A549 (cell line): ENCODE data around the gene DNA2.

Experiments
- CHD2 ChIP-seq: fragments of 150-350 bp; IDR thresholded peaks from 2 replicates; pipeline ENCODE4 v1.6.1; 2014; ENCODE audit warnings: low read length; ENCODE audit not compliant: partially characterized antibody
- CTCF ChIP-seq: fragments of >200 bp; sonication (Bioruptor Twin); formaldehyde crosslinking; IDR thresholded peaks from 3 replicates; pipeline ENCODE4 v1.5.1; 2016
- E2F6 ChIP-seq: IDR thresholded peaks from 2 replicates; pipeline ENCODE4 v1.6.1; 2012; ENCODE audit warnings: low read depth, borderline replicate concordance
- EP300 ChIP-seq, 2 experiments: fragments of >200 bp; sonication (Bioruptor Twin); formaldehyde crosslinking; IDR thresholded peaks; 2 replicates in 1 of 2; 3 replicates in 1 of 2; pipeline ENCODE4 v1.6.1; 2016 to 2017
- HDAC2 ChIP-seq: fragments of 200-600 bp; sonication (generic); IDR thresholded peaks from 2 replicates; pipeline ENCODE4 v1.6.1; 2016
- JUNB ChIP-seq: fragments of >200 bp; sonication (Bioruptor Twin); formaldehyde crosslinking; IDR thresholded peaks from 2 replicates; pipeline ENCODE4 v1.6.1; 2016
- MAFK ChIP-seq: fragments of 450-650 bp; IDR thresholded peaks from 2 replicates; pipeline ENCODE4 v1.6.1; 2014; ENCODE audit not compliant: partially characterized antibody
- MAX ChIP-seq: IDR thresholded peaks from 2 replicates; pipeline ENCODE4 v1.6.1; 2012
- POLR2A ChIP-seq: IDR thresholded peaks from 2 replicates; pipeline ENCODE4 v1.6.1; 2012; ENCODE audit warnings: mild to moderate bottlenecking, low read length
- RAD21 ChIP-seq, 2 experiments: fragments of >200 bp in 1 of 2; sonication (Bioruptor Twin) in 1 of 2; formaldehyde crosslinking in 1 of 2; IDR thresholded peaks in 1 of 2; conservative IDR thresholded peaks in 1 of 2; 2 replicates in 1 of 2; 3 replicates in 1 of 2; pipeline ENCODE4 v1.6.1; 2012 to 2018; ENCODE audit warnings: inconsistent platforms in 1 of 2
- REST ChIP-seq: fragments of 200-600 bp; sonication (generic); IDR thresholded peaks from 2 replicates; pipeline ENCODE4 v1.6.1; 2016; ENCODE audit warnings: antibody characterized with exemption, mild to moderate bottlenecking, moderate library complexity
- RFX5 ChIP-seq: fragments of 450-650 bp; IDR thresholded peaks from 2 replicates; pipeline ENCODE4 v1.7.1; 2014; ENCODE audit warnings: antibody characterized with exemption, mild to moderate bottlenecking, moderate library complexity
- ZFP36 ChIP-seq: fragments of 450-650 bp; IDR thresholded peaks from 2 replicates; pipeline ENCODE4 v1.6.1; 2014; ENCODE audit warnings: borderline replicate concordance; ENCODE audit not compliant: partially characterized antibody

- TF ChIP-seq CTCF (no peak), E2F6 (no peak), CHD2 (no peak), POLR2A (no peak), RAD21 (conservative IDR thresholded peaks at IDR 0.05 in 1 of 2, IDR thresholded peaks at IDR 0.05 in 1 of 2) (no peak), REST (no peak), JUNB (no peak), EP300 (IDR thresholded peaks at IDR 0.05) (no peak), ZFP36 (no peak), RFX5 (no peak), HDAC2 (no peak), MAX (no peak), MAFK (no peak)
Observed at GRCh38 chr10:68385740-68386139, 86.0 kb downstream of the DNA2 start.
